Suprapubic skin (tissue), 4 donors: Measurements from ENCODE around the gene TBC1D14. TPM values are rescaled to one million over a fixed set of nuclear protein-coding genes. Genes with fewer than 3 reads are reported as not detected.

ENCODE experiments used
- DNase-seq, 2 donors: peaks; one replicate each; pipeline ENCODE4 v3.0.0-alpha.2; 2019; ENCODE audit warnings: low spot score in 2 of 2
- H3K27ac ChIP-seq: fragments of 200-600 bp; sonication (generic); one replicate; pipeline ENCODE4 v1.5.1; 2019
- H3K27me3 ChIP-seq: fragments of 200-600 bp; sonication (generic); one replicate; pipeline ENCODE4 v1.5.1; 2019
- H3K36me3 ChIP-seq: fragments of 200-600 bp; sonication (generic); one replicate; pipeline ENCODE4 v1.5.1; 2019
- H3K4me1 ChIP-seq: fragments of 200-600 bp; sonication (generic); one replicate; pipeline ENCODE4 v1.5.1; 2019
- H3K4me3 ChIP-seq: fragments of 200-600 bp; sonication (generic); one replicate; pipeline ENCODE4 v1.5.1; 2019; ENCODE audit warnings: mild to moderate bottlenecking
- H3K9me3 ChIP-seq: fragments of 200-600 bp; sonication (generic); one replicate; pipeline ENCODE4 v1.5.1; 2019
- EP300 ChIP-seq: sonication (generic); formaldehyde crosslinking; IDR thresholded peaks from one replicate; pipeline ENCODE4 v1.6.1; 2017; ENCODE audit warnings: antibody characterized with exemption
- POLR2A ChIP-seq, 2 donors: fragments of 450-650 bp; IDR thresholded peaks; one replicate each; pipeline ENCODE4 v1.6.1; 2017; ENCODE audit warnings: antibody characterized with exemption in 2 of 2, mild to moderate bottlenecking in 2 of 2, moderate library complexity in 2 of 2
- POLR2AphosphoS5 ChIP-seq, 3 donors: sonication (generic); formaldehyde crosslinking; IDR thresholded peaks; one replicate each; pipeline ENCODE4 v1.6.1; 2017; ENCODE audit warnings: antibody characterized with exemption in 3 of 3
- WGBS: methylation state at CpG from one replicate; pipeline ENCODE4 v1.1.5; 2018; 5-methylcytosine and 5-hydroxymethylcytosine counted together
- total RNA-seq, 4 donors: library from RNA; depleted of rRNA; stranded (reverse); fragments of >200 nt; gene quantifications; one replicate each; pipeline ENCODE4 v1.1.0, GENCODE V29; 2016
- TF ChIP-seq, protein P1 (sequence below), 2 donors: fragments of 200-600 bp in 1 of 2; fragments of 450-650 bp in 1 of 2; sonication (generic) in 1 of 2; IDR thresholded peaks; one replicate each; pipeline ENCODE4 v1.5.1; 2016 to 2019; ENCODE audit warnings: antibody characterized with exemption in 2 of 2, mild to moderate bottlenecking in 1 of 2, moderate library complexity in 1 of 2

Gene TBC1D14
- total RNA-seq, 4 donors from 2014 or later = 55.0 to 111 (median 97.9) TPM

DNA sequence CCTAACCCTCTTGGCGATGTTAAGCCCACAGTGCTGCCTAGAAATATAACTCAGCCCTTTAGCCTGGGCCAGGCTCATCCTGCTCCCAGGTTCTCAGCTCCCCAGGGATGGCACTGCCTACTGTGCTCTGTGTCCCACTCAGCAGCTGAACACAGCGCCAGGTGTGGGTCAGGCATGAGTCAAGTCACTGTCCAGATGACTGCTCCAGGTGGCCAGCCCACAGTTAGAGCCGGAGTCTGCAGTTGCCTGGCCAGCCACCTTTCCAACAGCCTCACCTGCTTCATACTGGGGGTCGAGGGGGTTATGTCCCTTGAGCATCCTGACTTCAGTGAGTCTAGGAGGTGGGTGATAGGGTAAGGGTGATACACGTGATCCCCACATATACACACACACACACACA, 48.4 kb downstream of the TBC1D14 start:
- WGBS = 90% methylated on average over 5 of the region's 5 CpGs
- Histone ChIP-seq H3K27ac (no peak overlapping the region), H3K27me3 (no peaks in the 10 kb centered on the region), H3K9me3 (no peaks in the 10 kb centered on the region), H3K36me3 (no peaks in the 10 kb centered on the region), H3K4me3 (no peak overlapping the region), H3K4me1 (peaks cover 32% of the 10 kb centered on the region)
- DNase-seq = peak; percentile 40 to 62
- no peak for TF ChIP-seq EP300
- TF ChIP-seq POLR2A (IDR thresholded peaks at IDR 0.05) = no peak
- TF ChIP-seq, protein P1, sequence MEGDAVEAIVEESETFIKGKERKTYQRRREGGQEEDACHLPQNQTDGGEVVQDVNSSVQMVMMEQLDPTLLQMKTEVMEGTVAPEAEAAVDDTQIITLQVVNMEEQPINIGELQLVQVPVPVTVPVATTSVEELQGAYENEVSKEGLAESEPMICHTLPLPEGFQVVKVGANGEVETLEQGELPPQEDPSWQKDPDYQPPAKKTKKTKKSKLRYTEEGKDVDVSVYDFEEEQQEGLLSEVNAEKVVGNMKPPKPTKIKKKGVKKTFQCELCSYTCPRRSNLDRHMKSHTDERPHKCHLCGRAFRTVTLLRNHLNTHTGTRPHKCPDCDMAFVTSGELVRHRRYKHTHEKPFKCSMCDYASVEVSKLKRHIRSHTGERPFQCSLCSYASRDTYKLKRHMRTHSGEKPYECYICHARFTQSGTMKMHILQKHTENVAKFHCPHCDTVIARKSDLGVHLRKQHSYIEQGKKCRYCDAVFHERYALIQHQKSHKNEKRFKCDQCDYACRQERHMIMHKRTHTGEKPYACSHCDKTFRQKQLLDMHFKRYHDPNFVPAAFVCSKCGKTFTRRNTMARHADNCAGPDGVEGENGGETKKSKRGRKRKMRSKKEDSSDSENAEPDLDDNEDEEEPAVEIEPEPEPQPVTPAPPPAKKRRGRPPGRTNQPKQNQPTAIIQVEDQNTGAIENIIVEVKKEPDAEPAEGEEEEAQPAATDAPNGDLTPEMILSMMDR (IDR thresholded peaks at IDR 0.05) = no peak
- TF ChIP-seq POLR2AphosphoS5 (IDR thresholded peaks at IDR 0.05) = no peak

DNA sequence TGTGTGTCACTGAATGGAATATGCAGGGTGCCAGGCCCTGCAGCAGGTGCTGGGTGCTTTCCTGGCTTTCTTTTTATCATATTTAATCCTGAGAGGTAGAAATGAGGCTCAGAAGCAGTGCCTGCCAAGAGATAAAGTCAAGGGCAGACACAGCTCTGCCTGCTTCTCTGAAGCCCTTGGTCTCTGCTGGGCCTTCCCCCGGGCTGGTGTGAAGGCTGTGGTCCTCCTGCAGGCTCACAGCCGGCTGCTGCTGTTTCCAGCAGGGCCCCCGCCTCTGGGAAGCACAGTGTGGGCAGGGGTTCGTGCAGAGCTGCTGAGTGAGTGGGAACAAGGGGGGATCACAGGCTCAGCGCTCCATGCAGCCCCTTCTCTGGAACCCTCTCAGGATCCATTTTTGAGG, 49.6 kb downstream of the TBC1D14 start:
- no peaks in the 10 kb centered on the region for H3K36me3 ChIP-seq
- WGBS = 89% methylated on average over 3 of the region's 5 CpGs
- peak in 1 of 2 donors; percentile 47 for DNase-seq
- peaks cover 25% of the 10 kb centered on the region for H3K4me1 ChIP-seq
- no peak overlapping the region for H3K4me3 ChIP-seq
- no peak for TF ChIP-seq POLR2A (IDR thresholded peaks at IDR 0.05)
- TF ChIP-seq, protein P1 (IDR thresholded peaks at IDR 0.05) = no peak
- no peak for TF ChIP-seq EP300
- TF ChIP-seq POLR2AphosphoS5 (IDR thresholded peaks at IDR 0.05) = no peak
- H3K9me3 ChIP-seq = no peaks in the 10 kb centered on the region
- H3K27me3 ChIP-seq = no peaks in the 10 kb centered on the region
- H3K27ac ChIP-seq = no peak overlapping the region

- Histone ChIP-seq H3K4me1 (peaks cover 16% of the 10 kb centered on the region), H3K27me3 (no peaks in the 10 kb centered on the region), H3K36me3 (no peaks in the 10 kb centered on the region), H3K4me3 (no peak overlapping the region), H3K9me3 (no peaks in the 10 kb centered on the region), H3K27ac (no peak overlapping the region)
- peak in 1 of 2 donors; percentile 12 for DNase-seq
- 89% methylated on average over 4 of the region's 4 CpGs for WGBS
- TF ChIP-seq POLR2A (IDR thresholded peaks at IDR 0.05) (no peak), EP300 (no peak), POLR2AphosphoS5 (IDR thresholded peaks at IDR 0.05) (no peak)
- TF ChIP-seq, protein P1 (IDR thresholded peaks at IDR 0.05) = no peak
Measured at GRCh38 chr4:6960154-6960553, 50.5 kb downstream of the TBC1D14 start.

DNA sequence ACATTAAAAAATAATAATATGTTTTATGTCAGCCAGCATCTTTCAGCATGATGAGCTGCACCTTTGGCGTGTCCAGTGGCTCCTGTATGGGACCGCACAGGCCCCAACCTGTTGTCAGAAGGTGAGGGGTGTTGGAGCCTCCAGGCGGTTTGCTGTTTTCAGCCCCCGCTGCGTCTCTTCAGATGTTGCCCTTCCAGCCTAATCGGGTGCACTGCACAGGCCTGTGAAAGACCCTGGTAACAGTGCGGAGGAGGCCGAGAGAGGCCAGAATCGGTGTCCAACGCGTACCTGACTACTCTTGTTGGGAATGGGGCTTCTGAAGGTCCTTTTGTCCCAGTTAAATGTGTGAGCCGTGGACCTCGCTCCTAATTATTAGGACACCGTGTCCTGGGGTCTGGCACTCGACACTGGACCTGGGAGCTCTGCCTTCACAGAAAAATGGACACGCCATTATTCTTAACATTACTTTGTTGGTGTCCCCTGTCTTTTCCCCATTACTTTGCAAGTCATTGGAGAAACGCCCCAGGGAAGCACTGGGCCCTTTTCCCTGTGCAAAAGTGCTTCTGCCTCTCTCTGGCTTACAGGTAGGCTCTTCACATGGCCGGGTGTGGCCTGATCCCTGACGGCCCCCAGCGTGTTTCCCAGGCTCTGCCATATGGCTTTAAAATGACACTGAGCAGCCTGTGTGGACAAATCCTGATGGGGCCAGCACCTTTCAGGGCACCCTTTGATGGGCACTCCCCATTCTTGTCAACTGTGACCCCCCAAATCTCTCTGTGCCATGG, 51.2 kb downstream of the TBC1D14 start:
- DNase-seq = no peak
- Histone ChIP-seq H3K4me3 (no peak overlapping the region), H3K27me3 (no peaks in the 10 kb centered on the region), H3K9me3 (no peaks in the 10 kb centered on the region), H3K4me1 (peaks cover 9% of the 10 kb centered on the region), H3K36me3 (no peaks in the 10 kb centered on the region), H3K27ac (no peak overlapping the region)
- TF ChIP-seq EP300 = no peak
- no peak for TF ChIP-seq POLR2AphosphoS5 (IDR thresholded peaks at IDR 0.05)
- TF ChIP-seq, protein P1 (IDR thresholded peaks at IDR 0.05) = no peak
- no peak for TF ChIP-seq POLR2A (IDR thresholded peaks at IDR 0.05)
- 86% methylated on average over 20 of the region's 20 CpGs for WGBS

DNA sequence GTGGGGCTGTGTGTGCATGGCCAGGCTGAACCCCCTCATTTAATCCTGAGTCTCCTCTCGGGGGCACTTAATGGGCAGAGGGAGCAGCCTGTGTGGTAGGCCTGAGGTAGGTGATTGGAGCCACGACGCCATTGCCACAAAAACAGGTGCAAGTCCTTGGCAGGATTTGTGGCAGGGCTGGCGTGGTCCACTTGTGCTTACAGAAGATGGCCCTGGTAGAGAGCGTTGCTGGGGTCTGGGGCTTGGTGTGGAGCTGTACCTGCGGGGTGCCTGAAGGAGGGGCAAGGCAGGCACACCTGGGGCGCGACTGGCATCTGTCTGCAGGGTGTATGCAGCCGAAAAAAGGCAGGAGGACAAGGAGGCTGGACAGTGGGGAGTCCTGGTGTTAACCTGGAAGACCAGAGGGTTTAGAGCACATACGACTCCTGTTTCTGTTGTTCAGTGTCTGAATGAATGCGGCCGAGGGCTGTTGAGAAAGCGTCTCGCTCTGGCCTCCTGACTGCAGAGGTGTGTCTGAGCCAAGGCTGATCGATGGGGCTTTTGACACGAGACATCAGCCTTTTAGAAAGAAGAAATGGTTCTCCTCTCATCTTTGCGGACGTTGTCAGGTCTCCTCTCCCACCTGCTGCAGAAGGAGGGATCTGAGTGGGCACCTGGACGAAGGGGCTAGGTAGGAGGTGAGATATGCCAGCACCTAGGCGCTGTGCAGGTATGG, 52.0 kb downstream of the TBC1D14 start:
- Histone ChIP-seq H3K4me1 (peaks cover 2% of the 10 kb centered on the region), H3K36me3 (no peaks in the 10 kb centered on the region), H3K27ac (no peak overlapping the region), H3K4me3 (no peak overlapping the region), H3K9me3 (no peaks in the 10 kb centered on the region), H3K27me3 (no peaks in the 10 kb centered on the region)
- no peak for TF ChIP-seq EP300
- TF ChIP-seq, protein P1 (IDR thresholded peaks at IDR 0.05) = no peak
- TF ChIP-seq POLR2AphosphoS5 (IDR thresholded peaks at IDR 0.05) = no peak
- no peak for TF ChIP-seq POLR2A (IDR thresholded peaks at IDR 0.05)
- peak; percentile 52 to 59 for DNase-seq
- 96% methylated on average over 19 of the region's 20 CpGs for WGBS
